GM12891 (cell line): ENCODE measurements around the gene PLXNC1.

Experiments
- PAX5 ChIP-seq: IDR thresholded peaks from 2 replicates; pipeline ENCODE4 v1.6.1; 2011; ENCODE audit warnings: low read length, moderate library complexity, mild to moderate bottlenecking; ENCODE audit not compliant: insufficient read depth, severe bottlenecking
- POLR2A ChIP-seq: IDR thresholded peaks from 2 replicates; pipeline ENCODE4 v1.6.1; 2011; ENCODE audit warnings: low read depth, low read length, control low read depth
- POLR2AphosphoS5 ChIP-seq: IDR thresholded peaks from 2 replicates; pipeline ENCODE4 v1.6.1; 2011; ENCODE audit warnings: low read depth, low read length, control low read depth
- SPI1 ChIP-seq: IDR thresholded peaks from 2 replicates; pipeline ENCODE4 v1.6.1; 2011; ENCODE audit warnings: low read depth, low read length, control low read depth

- TF ChIP-seq POLR2AphosphoS5 (no peak), POLR2A (no peak), PAX5 (no peak), SPI1 (no peak)
Measured at GRCh38 chr12:94230357-94230905, 82.1 kb downstream of the PLXNC1 start.
